ELR (cell line): ENCODE data around the gene SF3A2.
A peak's percentile ranks its signal among the peaks of the same experiment; 100 is the strongest.
"Not testable (repeated sequence)": the region's sequence is repeated elsewhere in the genome, so short reads cannot be mapped to it uniquely, and the experiment has no call there.

ENCODE experiments used
- DNase-seq: peaks from one replicate; pipeline ENCODE4 v3.0.0-alpha.2; 2015; ENCODE audit warnings: low read depth

Gene SF3A2

DNA sequence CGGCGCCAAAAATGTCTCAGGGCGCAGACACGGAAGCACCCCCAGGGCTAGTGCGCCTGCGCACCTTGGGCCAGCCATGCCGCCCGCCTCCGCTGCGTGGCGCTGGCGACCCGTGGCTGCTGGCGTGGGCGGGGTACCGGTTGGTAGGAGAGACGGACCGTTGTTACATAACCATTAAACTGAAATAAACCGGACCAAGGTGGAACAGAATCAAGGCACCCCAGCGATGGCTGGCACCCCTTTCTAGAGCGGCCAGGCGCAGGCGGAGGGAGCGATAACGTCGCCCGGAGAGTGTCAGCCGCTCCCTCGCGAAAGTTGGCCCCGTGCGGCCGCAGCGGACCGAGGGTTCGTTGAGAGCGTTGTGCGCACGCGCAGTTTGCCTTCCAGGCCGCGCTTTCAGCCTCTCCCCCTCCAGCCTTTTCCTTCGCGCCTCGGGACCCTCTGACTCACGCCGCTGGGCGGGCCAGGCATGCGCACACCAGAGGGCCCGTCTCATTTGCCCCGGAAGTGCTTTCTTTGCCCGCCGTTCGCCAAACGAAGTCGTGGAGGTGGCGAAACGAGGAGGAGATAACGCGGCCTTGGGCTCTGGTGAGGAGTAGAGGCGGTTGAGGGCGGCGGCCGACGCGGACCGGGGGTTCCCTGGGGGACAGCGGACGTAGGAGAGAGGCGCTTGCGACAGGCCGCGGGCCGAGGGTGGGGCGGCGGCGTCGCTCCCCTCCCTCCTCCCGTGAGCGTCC is at the start of gene SF3A2, which contains the start of gene PLEKHJ1:
Gene SF3A2, plus strand, starts transcription at position 511 of the 737 bp plus-strand sequence. CDS start 6,595 bp downstream, outside the sequence.
Gene PLEKHJ1, minus strand, starts transcription at position 16 of the 737 bp plus-strand sequence. CDS start 81 bp downstream, outside the sequence.
- DNase-seq: peak; percentile 98

GRCh38 chr19:2187159-2187558 is 49.5 kb upstream of the SF3A2 start:
- DNase-seq: no peak

GRCh38 chr19:2188708-2189385 is 47.8 kb upstream of the SF3A2 start:
- DNase-seq: peak; percentile 81

DNA sequence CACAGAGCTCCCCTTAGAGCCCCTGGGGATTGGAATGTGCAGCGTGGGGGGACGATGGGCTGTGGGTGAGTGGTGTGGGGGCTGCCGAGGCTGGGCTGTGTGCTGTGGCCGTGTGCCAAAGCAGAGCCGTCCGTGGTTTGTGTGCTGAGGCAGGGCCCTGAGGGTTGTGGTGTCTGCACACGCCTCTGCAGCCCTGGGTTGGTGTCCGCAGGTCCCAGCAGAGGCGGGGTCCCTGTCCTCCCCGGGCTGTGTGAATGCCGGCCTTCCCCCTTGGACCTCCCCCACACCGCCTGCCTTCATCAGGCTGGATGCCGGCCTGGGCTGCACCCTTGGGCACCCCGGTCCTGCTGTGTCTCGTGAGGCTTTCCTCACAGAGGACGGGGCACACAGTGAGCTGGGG is 46.7 kb upstream of the SF3A2 start:
- no peak for DNase-seq

DNA sequence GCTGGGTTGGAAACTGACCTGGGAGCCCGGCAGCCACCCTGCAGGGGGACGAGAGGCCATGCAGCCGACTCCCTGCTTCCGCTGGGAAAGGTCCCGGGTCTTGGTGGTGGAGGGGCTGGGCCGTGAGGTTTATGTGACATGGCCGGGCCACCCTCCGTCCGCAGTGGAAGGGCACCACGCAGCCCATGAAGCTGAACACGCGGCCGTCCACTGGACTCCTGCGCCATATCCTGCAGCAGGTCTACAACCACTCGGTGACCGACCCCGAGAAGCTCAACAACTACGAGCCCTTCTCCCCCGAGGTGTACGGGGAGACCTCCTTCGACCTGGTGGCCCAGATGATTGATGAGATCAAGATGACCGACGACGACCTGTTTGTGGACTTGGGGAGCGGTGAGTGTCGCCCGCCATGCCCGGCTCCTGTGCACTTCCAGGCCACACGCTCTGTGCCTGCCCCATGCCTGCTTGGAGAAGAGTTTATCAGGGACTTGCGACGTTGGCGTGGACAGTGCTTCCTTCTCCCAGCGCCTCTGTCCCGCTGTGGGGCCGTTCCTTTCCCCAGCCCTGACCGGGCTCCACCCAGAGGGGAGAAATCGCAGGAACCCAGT is 45.7 kb upstream of the SF3A2 start:
- no peak for DNase-seq

DNA sequence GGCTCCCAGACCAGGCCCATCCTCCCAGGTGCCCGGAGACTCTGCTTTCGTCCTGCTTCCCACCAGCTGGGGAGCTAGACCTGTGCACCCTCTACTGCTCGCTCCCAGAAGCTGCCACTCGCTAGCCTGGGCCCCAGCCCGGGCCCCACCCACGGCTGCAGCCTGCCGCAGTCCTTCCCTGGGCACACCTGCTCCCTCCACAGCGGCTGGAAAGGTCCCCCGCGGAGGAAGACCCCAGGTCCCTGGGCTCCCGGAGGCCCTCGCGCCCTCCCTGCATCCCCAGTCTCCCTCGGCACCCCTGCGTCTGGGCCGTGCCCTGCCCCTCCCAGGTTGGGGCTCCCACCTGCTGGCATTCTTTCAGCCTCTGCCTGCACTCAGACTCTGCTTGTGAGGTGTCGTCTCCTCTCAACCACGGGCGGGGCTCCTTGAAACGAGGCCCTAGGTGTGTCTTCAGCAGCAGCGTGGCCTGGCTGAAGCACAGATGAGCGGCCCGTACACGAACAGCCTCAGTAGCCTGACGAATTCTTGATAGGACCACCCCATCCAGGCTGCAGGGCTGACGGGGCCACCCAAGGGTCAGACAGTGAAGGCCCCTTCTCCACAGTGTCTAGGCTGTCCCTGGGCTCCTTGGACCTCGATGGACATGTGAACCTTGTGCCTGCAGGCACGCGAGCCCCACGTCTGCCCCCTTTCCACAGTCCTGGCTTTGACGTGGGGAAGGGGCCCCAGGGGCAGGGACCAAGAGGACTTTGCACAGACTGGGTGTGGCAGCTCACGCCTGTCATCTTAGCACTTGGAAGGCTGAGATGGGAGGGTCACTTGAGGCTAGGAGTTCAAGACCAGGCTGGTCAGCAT is 44.9 kb upstream of the SF3A2 start:
- no peak for DNase-seq

DNA sequence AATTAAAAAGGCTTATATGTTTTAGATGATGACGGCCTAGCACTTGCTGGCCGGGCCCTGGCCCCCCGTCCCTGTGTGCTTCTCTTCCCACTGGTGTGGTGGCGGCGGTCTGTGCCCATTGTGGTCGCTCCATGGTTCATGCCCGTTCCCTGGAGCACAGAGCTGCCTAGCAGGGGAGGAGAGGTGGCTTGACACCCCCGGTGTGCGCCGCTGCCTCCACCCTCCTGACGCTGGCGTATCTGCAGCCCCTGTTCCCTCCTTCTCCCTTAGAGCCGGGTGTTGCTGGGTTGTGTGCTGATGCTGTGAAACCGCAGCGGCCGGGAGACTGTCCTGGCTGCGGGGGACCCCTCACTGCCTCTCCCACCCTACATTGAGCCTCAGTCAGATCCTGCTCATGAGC is 43.8 kb upstream of the SF3A2 start:
- DNase-seq: no peak

- no peak for DNase-seq
These were observed 42.8 kb upstream of the SF3A2 start for GRCh38 chr19:2193807-2194206.

GRCh38 chr19:2194513-2195078 is 42.0 kb upstream of the SF3A2 start:
- DNase-seq: no peak

GRCh38 chr19:2195361-2195760 is 41.3 kb upstream of the SF3A2 start:
- no peak for DNase-seq

DNA sequence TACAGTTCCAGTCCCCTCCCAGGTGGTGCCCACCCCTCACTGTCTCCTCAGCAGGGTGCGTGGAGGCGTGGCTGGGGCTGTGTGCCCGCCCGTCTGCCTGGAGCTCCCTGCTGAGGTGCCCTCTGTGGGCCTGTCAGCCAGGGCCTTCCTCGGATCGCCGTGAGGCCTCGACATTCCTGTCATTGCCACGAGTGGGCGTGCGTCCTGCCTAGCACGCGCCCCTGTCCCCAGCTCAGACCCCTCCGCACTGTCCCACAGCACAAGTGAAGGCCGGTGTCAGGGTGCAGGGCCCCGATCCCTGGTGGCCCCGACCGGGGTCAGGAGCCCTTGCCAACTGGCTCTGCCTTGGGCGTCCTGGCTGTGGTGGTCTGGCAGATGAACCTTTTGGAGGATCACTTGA is 40.7 kb upstream of the SF3A2 start:
- DNase-seq: no peak

DNA sequence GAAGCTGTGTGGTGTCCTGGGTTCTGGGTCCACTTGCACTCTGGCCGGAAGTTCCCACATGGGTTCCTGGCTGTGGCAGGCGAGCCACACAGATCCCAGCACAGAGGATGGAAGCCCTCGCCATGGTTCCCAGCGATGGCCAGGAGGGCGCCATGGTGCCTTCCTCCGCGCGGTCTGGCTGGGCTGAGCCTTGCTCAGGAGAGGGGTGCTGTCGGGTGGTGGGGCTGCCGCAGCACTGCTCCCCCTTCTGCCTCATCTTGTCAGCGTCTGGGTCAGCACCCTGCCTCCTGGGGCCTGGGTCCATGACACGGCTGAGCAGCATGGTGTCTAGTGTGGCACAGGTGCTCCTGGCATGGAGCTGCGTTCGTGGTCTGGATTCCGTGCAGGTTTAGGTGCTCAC is 39.4 kb upstream of the SF3A2 start:
- no peak for DNase-seq

DNA sequence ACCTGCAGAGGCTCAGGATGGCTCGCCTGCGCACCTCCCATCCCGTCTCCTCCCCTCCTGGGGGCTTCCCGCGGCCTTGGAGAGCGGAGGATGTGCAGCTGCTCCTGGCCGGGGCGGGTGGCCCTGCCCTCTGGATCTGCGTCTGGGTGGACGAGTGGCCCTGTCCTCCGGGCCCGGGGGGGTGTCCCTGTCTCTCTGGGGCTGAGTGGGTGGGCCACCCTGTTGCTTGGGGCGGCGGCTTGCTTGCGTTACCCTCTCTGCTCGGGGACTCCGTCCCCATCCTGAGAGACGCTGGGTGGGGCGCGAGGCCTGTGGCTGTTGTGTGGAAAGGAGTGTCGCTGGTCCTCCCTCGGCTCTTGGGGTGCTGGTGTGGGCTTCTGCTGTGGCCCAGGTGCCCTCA is 38.3 kb upstream of the SF3A2 start:
- DNase-seq: no peak

GRCh38 chr19:2199215-2199614 is 37.4 kb upstream of the SF3A2 start:
- no peak for DNase-seq

DNA sequence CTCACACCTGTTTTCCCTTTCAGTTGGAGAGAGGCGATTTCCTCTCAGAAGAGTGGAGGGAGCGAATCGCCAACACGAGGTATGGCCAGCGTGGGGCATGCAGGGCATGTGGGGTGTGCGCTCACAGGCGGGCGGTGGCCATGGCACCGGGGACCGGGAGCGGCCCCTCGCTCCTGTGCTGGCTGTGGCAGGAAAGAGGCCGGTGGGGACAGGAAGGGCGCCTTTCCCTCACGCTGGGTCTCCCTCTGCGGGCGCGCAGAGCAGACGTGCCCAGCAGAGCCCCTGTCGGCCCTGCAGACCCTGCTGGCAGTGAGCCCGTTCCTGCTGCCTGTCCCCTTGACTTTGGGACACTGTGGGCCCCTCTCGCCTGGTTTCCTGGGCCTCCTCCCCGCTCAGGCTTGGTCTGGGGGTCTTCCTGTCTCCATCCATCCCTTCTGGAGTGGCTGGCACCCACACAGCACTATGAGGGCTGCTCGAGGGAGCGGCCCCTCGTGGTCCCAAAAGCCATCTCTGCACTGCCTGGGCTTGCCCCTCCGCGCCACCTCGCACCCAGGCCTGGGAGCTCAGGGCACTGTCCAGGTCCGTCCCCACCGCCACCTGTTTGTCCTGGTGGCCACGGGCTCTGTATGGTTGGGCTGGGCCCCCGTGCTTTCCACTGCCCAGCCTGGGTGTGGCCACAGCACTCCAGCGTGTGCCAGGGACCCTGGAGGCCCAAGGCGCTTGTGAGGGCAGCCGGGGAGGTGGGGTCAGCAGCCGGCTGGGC is 36.6 kb upstream of the SF3A2 start:
- no peak for DNase-seq

GRCh38 chr19:2200624-2201294 is 35.9 kb upstream of the SF3A2 start:
- not testable (repeated sequence) for DNase-seq

- peak; percentile 44 for DNase-seq
These were observed 35.0 kb upstream of the SF3A2 start for GRCh38 chr19:2201473-2202148.

DNA sequence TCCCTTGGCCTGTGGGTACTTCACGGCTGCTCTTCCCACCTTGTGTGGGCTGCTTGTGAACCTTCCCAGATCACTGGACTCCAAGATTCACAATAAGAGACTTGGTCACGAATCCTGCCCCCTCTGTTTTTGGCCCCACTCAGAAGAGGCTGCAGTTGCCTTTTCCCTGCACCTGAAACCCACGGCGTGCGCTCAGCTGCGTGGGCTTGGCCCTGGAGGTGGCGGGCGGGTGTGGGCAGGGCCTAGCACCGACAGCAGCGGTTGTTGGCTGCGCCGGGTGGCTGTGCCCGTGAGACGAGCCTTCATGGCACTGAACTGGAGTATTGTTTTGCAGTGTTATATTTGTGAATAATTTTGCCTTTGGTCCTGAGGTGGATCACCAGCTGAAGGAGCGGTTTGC is 34.3 kb upstream of the SF3A2 start:
- no peak for DNase-seq

DNA sequence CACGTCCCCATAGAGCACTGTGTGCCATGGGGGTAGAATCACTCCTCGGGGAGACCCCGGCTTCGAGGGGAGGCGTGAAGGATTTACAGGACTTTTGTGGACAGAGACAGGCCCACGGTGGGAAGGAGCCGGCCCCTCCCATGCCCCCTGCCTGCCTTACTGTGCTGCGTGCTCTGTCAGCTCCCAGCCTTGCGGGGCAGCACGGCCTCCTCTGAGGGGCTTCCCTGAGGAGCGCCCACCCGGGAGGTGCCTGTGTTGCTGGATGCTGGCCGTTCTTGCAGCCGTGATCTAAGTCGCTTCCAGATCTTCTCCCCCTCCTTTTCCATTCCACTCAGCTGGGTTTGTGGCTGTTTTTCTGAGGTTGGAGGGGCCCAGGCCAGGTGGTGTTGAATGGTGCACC is 29.6 kb upstream of the SF3A2 start:
- DNase-seq: no peak
